GM06990 (cell line): ENCODE measurements around the gene TMEM174.
A peak's percentile ranks its signal among the peaks of the same experiment; 100 is the strongest.

Experiments used
- DNase-seq: peaks from one replicate; pipeline ENCODE4 v3.0.0-alpha.2; 2011; ENCODE audit not compliant: insufficient read length; ENCODE audit errors: extremely low read depth
- H3K27me3 ChIP-seq: replicated peaks from 2 replicates; pipeline ENCODE4 v1.6.0; 2011; ENCODE audit warnings: low read length; ENCODE audit not compliant: control insufficient read depth, insufficient read depth
- H3K36me3 ChIP-seq: 2 replicates; pipeline ENCODE4 v1.5.1; 2011; ENCODE audit warnings: low read length; ENCODE audit not compliant: control insufficient read depth, insufficient read depth
- H3K4me3 ChIP-seq: replicated peaks from 2 replicates; pipeline ENCODE4 v1.5.1; 2011; ENCODE audit warnings: low read depth, mild to moderate bottlenecking, control low read depth, low read length
- CTCF ChIP-seq: IDR thresholded peaks from 2 replicates; pipeline ENCODE4 v1.5.1; 2011; ENCODE audit warnings: low read length, control low read depth, mild to moderate bottlenecking, inconsistent platforms; ENCODE audit not compliant: insufficient read depth, poor library complexity, severe bottlenecking

TMEM174 gene

GRCh38 chr5:73197637-73198257, 24.8 kb downstream of the TMEM174 start:
- peaks cover 2% of the 10 kb centered on the region; the same call in 1 of the 2 replicates for H3K27me3 ChIP-seq
- TF ChIP-seq CTCF: no peak
- DNase-seq: no peak
- no peak overlapping the region for H3K4me3 ChIP-seq
- no peaks in the 10 kb centered on the region for H3K36me3 ChIP-seq

- Histone ChIP-seq H3K4me3 (no peak overlapping the region), H3K27me3 (peaks cover 2% of the 10 kb centered on the region; the same call in 1 of the 2 replicates), H3K36me3 (no peaks in the 10 kb centered on the region)
- no peak for DNase-seq
- TF ChIP-seq CTCF: no peak
Observed at GRCh38 chr5:73198833-73199592, 26.0 kb downstream of the TMEM174 start.

GRCh38 chr5:73199671-73200070, 26.7 kb downstream of the TMEM174 start:
- no peaks in the 10 kb centered on the region for H3K36me3 ChIP-seq
- no peak for DNase-seq
- no peak for TF ChIP-seq CTCF
- H3K4me3 ChIP-seq: no peak overlapping the region
- H3K27me3 ChIP-seq: peaks cover 2% of the 10 kb centered on the region; the same call in 1 of the 2 replicates

- Histone ChIP-seq H3K27me3 (peaks cover 2% of the 10 kb centered on the region), H3K36me3 (no peaks in the 10 kb centered on the region), H3K4me3 (no peak overlapping the region)
- peak; percentile 31 for DNase-seq
- peak; percentile 95 for TF ChIP-seq CTCF
Observed at GRCh38 chr5:73201547-73202513, 28.8 kb downstream of the TMEM174 start.

- TF ChIP-seq CTCF: no peak
- Histone ChIP-seq H3K36me3 (no peaks in the 10 kb centered on the region), H3K4me3 (no peak overlapping the region), H3K27me3 (peaks cover 2% of the 10 kb centered on the region)
- DNase-seq: no peak
Observed at GRCh38 chr5:73204332-73204731, 31.3 kb downstream of the TMEM174 start.
